ENCODE measurements around the gene RAD18. TPM values are rescaled to one million over a fixed set of nuclear protein-coding genes. Genes with fewer than 3 reads are reported as not detected.

RAD18 gene
- total RNA-seq, 1 donor from 2014 or later, result 22.1 TPM

GRCh38 chr3:8856721-8857120 is 106.6 kb downstream of the RAD18 start:
- no peaks in the 10 kb centered on the region for H3K79me2 ChIP-seq (ENCODE audit: low read depth)
- no peaks in the 10 kb centered on the region for H3K36me3 ChIP-seq
- no peak overlapping the region for H3K4me2 ChIP-seq
- H3K4me1 ChIP-seq, result no peaks in the 10 kb centered on the region
- no peaks in the 10 kb centered on the region for H3K27me3 ChIP-seq
- H3K36me3 Mint-ChIP-seq, result no peaks in the 10 kb centered on the region
- no peaks in the 10 kb centered on the region for H3F3A ChIP-seq (ENCODE audit: low read depth)
- H3K9me3 ChIP-seq (ENCODE audit: low read depth), result no peaks in the 10 kb centered on the region
- H3K4me3 ChIP-seq, result no peak overlapping the region
- H3K9me3 Mint-ChIP-seq, result no peaks in the 10 kb centered on the region
- no peak overlapping the region for H3K9ac ChIP-seq
- no peaks in the 10 kb centered on the region for H4K20me1 ChIP-seq (ENCODE audit: low read depth)
- no peak overlapping the region for H3K4me3 Mint-ChIP-seq
- no peaks in the 10 kb centered on the region for H3K27me3 Mint-ChIP-seq (ENCODE audit: insufficient read depth, low read depth)
- no peaks in the 10 kb centered on the region for H3K4me1 Mint-ChIP-seq
- TF ChIP-seq EZH2phosphoT487 (IDR thresholded peaks at IDR 0.05) (no peak), EZH2 (IDR thresholded peaks at IDR 0.05) (no peak), CTCF (IDR thresholded peaks at IDR 0.05) (no peak)
- H3K27ac Mint-ChIP-seq, result no peak overlapping the region
- no peak overlapping the region for H2AFZ ChIP-seq (replicated peaks)
- H3K27ac ChIP-seq, result no peak overlapping the region
- DNase-seq (ENCODE audit: low spot score), result no peak

GRCh38 chr3:8856071-8856470 is 107.2 kb downstream of the RAD18 start:
- Mint-ChIP-seq H3K36me3 (no peaks in the 10 kb centered on the region), H3K4me1 (no peaks in the 10 kb centered on the region), H3K27me3 (ENCODE audit: insufficient read depth, low read depth) (peaks cover 2% of the 10 kb centered on the region), H3K9me3 (no peaks in the 10 kb centered on the region), H3K4me3 (no peak overlapping the region), H3K27ac (no peak overlapping the region)
- TF ChIP-seq CTCF (IDR thresholded peaks at IDR 0.05) (no peak), EZH2 (IDR thresholded peaks at IDR 0.05) (no peak), EZH2phosphoT487 (IDR thresholded peaks at IDR 0.05) (no peak)
- Histone ChIP-seq H3K4me1 (no peaks in the 10 kb centered on the region), H3K9me3 (ENCODE audit: low read depth) (no peaks in the 10 kb centered on the region), H3K4me2 (no peak overlapping the region), H3K4me3 (no peak overlapping the region), H3F3A (ENCODE audit: low read depth) (no peaks in the 10 kb centered on the region), H3K79me2 (ENCODE audit: low read depth) (no peaks in the 10 kb centered on the region), H4K20me1 (ENCODE audit: low read depth) (no peaks in the 10 kb centered on the region), H3K27me3 (no peaks in the 10 kb centered on the region), H3K27ac (no peak overlapping the region), H3K9ac (no peak overlapping the region), H2AFZ (replicated peaks) (no peak overlapping the region), H3K36me3 (no peaks in the 10 kb centered on the region)
- no peak for DNase-seq (ENCODE audit: low spot score)

- no peak overlapping the region for H2AFZ ChIP-seq (replicated peaks)
- no peak overlapping the region for H3K9ac ChIP-seq
- TF ChIP-seq CTCF (IDR thresholded peaks at IDR 0.05) (no peak), EZH2phosphoT487 (IDR thresholded peaks at IDR 0.05) (no peak)
- peaks cover 5% of the 10 kb centered on the region for H3K27me3 Mint-ChIP-seq (ENCODE audit: insufficient read depth, low read depth)
- H3K9me3 ChIP-seq (ENCODE audit: low read depth), result no peaks in the 10 kb centered on the region
- no peaks in the 10 kb centered on the region for H3K9me3 Mint-ChIP-seq
- DNase-seq (ENCODE audit: low spot score), result no peak
- no peaks in the 10 kb centered on the region for H4K20me1 ChIP-seq (ENCODE audit: low read depth)
- no peaks in the 10 kb centered on the region for H3K4me1 Mint-ChIP-seq
- no peaks in the 10 kb centered on the region for H3K4me1 ChIP-seq
- H3K4me3 Mint-ChIP-seq, result no peak overlapping the region
- H3K27me3 ChIP-seq, result no peaks in the 10 kb centered on the region
- no peaks in the 10 kb centered on the region for H3K79me2 ChIP-seq (ENCODE audit: low read depth)
- no peaks in the 10 kb centered on the region for H3K36me3 Mint-ChIP-seq
- H3K27ac Mint-ChIP-seq, result no peak overlapping the region
- no peaks in the 10 kb centered on the region for H3K36me3 ChIP-seq
- no peak overlapping the region for H3K27ac ChIP-seq
- H3F3A ChIP-seq (ENCODE audit: low read depth), result no peaks in the 10 kb centered on the region
- no peak overlapping the region for H3K4me2 ChIP-seq
- no peak overlapping the region for H3K4me3 ChIP-seq
Observed at GRCh38 chr3:8854656-8855055, 108.6 kb downstream of the RAD18 start.

GRCh38 chr3:8853081-8853480 is 110.2 kb downstream of the RAD18 start:
- Histone ChIP-seq H3K4me1 (no peaks in the 10 kb centered on the region), H4K20me1 (ENCODE audit: low read depth) (no peaks in the 10 kb centered on the region), H3K27me3 (no peaks in the 10 kb centered on the region), H3K36me3 (no peaks in the 10 kb centered on the region), H3K4me3 (no peak overlapping the region), H3K9ac (no peak overlapping the region), H3K27ac (no peak overlapping the region), H3F3A (ENCODE audit: low read depth) (no peaks in the 10 kb centered on the region), H2AFZ (replicated peaks) (no peak overlapping the region), H3K79me2 (ENCODE audit: low read depth) (no peaks in the 10 kb centered on the region), H3K9me3 (ENCODE audit: low read depth) (no peaks in the 10 kb centered on the region), H3K4me2 (no peak overlapping the region)
- DNase-seq (ENCODE audit: low spot score), result no peak
- Mint-ChIP-seq H3K36me3 (no peaks in the 10 kb centered on the region), H3K9me3 (no peaks in the 10 kb centered on the region), H3K4me3 (no peak overlapping the region), H3K27me3 (ENCODE audit: insufficient read depth, low read depth) (peaks cover 9% of the 10 kb centered on the region), H3K27ac (no peak overlapping the region), H3K4me1 (no peaks in the 10 kb centered on the region)
- TF ChIP-seq CTCF (IDR thresholded peaks at IDR 0.05) (no peak), EZH2 (IDR thresholded peaks at IDR 0.05) (no peak), EZH2phosphoT487 (IDR thresholded peaks at IDR 0.05) (no peak)

Measured in neural progenitor cell (in vitro differentiated cells).